MM.1S (cell line): ENCODE measurements around the gene IFITM1.

Experiments used
- DNase-seq: peaks from one replicate; pipeline ENCODE4 v3.0.0-alpha.2; 2015
- H2AFZ ChIP-seq: fragments of 300-600 bp; sonication (generic); 2 replicates; pipeline ENCODE4 v1.6.0; 2016; ENCODE audit warnings: antibody characterized with exemption, low read length
- H3F3A ChIP-seq: fragments of 300-600 bp; sonication (generic); 2 replicates; pipeline ENCODE4 v1.6.1; 2016; ENCODE audit warnings: mild to moderate bottlenecking, antibody characterized with exemption, low read length, moderate library complexity, mixed read lengths; ENCODE audit not compliant: insufficient read depth
- H3K27ac ChIP-seq: fragments of 300-600 bp; sonication (generic); 2 replicates; pipeline ENCODE4 v1.5.1; 2016; ENCODE audit warnings: mild to moderate bottlenecking, low read length
- H3K27me3 ChIP-seq: fragments of 300-600 bp; sonication (generic); replicated peaks from 2 replicates; pipeline ENCODE4 v1.6.0; 2016; ENCODE audit warnings: low read length; ENCODE audit not compliant: insufficient read depth
- H3K36me3 ChIP-seq: fragments of 300-600 bp; sonication (generic); replicated peaks from 2 replicates; pipeline ENCODE4 v1.6.1; 2016; ENCODE audit warnings: mild to moderate bottlenecking, low read length, mixed read lengths; ENCODE audit not compliant: insufficient read depth
- H3K4me1 ChIP-seq: fragments of 300-600 bp; sonication (generic); 2 replicates; pipeline ENCODE4 v1.6.1; 2016; ENCODE audit warnings: low read length, mixed read lengths
- H3K4me2 ChIP-seq: fragments of 300-600 bp; sonication (generic); 2 replicates; pipeline ENCODE4 v1.6.0; 2016; ENCODE audit warnings: low read depth, low read length
- H3K4me3 ChIP-seq: fragments of 300-600 bp; sonication (generic); 2 replicates; pipeline ENCODE4 v1.5.1; 2016; ENCODE audit warnings: low read length, mixed read lengths
- H3K79me2 ChIP-seq: fragments of 300-600 bp; sonication (generic); 2 replicates; pipeline ENCODE4 v1.6.1; 2016; ENCODE audit warnings: mixed run types, low read length, mixed read lengths
- H3K9ac ChIP-seq: fragments of 300-600 bp; sonication (generic); 2 replicates; pipeline ENCODE4 v1.6.1; 2016; ENCODE audit warnings: low read length, mixed read lengths
- H3K9me2 ChIP-seq: fragments of 300-600 bp; sonication (generic); replicated peaks from 2 replicates; pipeline ENCODE4 v1.6.1; 2016; ENCODE audit warnings: mild to moderate bottlenecking, low read length, mixed read lengths; ENCODE audit not compliant: insufficient read depth
- H3K9me3 ChIP-seq: fragments of 300-600 bp; sonication (generic); replicated peaks from 2 replicates; pipeline ENCODE4 v1.6.1; 2016; ENCODE audit warnings: mild to moderate bottlenecking, low read length, mixed read lengths; ENCODE audit not compliant: insufficient read depth
- H4K20me1 ChIP-seq: fragments of 300-600 bp; sonication (generic); 2 replicates; pipeline ENCODE4 v1.6.1; 2016; ENCODE audit warnings: mild to moderate bottlenecking, low read length, moderate library complexity, mixed read lengths; ENCODE audit not compliant: insufficient read depth
- EZH2 ChIP-seq: fragments of 300-600 bp; sonication (generic); optimal IDR thresholded peaks from 2 replicates; pipeline ENCODE3; 2017; ENCODE audit warnings: low read depth, mild to moderate bottlenecking, antibody characterized with exemption, low read length, mixed read lengths
- EZH2phosphoT487 ChIP-seq: fragments of 300-600 bp; sonication (generic); IDR thresholded peaks from 2 replicates; pipeline ENCODE4 v1.6.1; 2018; ENCODE audit warnings: antibody characterized with exemption, low read length
- TF ChIP-seq, protein P1 (sequence below): fragments of 300-600 bp; sonication (generic); IDR thresholded peaks from 2 replicates; pipeline ENCODE4 v1.5.1; 2016; ENCODE audit warnings: antibody characterized with exemption, low read length, mixed read lengths

IFITM1 gene

DNA sequence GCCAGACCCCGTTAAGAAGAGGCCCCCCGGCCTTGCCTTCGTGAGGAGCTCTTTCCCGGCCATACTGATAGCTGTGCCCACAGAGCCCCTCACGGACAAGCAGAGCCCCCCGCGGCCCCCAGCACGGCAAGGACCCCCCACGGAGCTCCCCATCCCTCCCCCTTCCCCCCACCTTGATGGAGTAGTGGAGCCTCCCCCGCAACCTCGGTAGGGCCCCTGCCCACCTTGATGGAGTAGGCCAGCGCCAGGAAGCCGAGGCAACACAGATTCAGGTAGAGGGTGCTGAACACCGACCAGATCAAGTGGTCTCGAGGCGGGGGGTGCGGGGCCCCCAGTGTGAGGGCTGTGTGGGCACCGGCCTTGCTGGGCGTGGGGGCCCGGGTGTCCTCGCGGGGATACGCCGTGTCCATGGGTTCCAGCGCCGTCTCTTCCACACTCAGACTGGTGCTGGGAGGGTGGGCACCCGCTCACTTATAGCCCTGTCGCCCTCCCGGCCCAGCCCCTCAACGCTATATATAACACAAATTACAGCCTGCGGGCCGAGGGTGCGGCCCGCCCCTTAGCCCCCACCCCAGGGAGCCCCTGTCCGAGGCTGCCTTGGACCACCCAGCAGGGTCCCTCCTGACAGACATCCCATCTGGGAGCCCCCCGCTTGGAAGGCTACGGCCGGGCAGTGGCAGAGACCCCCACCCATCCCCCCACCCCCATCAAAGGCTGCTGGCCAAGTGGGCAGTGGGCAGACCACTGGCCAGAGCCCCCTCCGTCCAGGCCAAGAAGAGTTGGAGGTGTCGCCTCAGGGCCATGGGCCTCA lies 14.6 kb upstream of the IFITM1 start, which contains the start of gene IFITM5:
IFITM5 (minus strand) TSS at position 446 of the 811 bp plus-strand sequence; CDS start at position 410, 36 bp downstream.
- no peak within 1 kb of the TSS for H2AFZ ChIP-seq
- H4K20me1 ChIP-seq: no peaks in the 10 kb centered on the region
- peaks cover 52% of the 10 kb centered on the region for H3K27me3 ChIP-seq
- no peaks in the 10 kb centered on the region for H3K79me2 ChIP-seq
- DNase-seq: no peak
- H3K36me3 ChIP-seq: no peaks in the 10 kb centered on the region
- no peaks in the 10 kb centered on the region for H3K9me3 ChIP-seq
- H3K27ac ChIP-seq: no peak within 1 kb of the TSS
- H3K4me3 ChIP-seq: no peak within 1 kb of the TSS
- no peaks in the 10 kb centered on the region for H3F3A ChIP-seq
- no peak within 1 kb of the TSS for H3K9ac ChIP-seq
- no peaks in the 10 kb centered on the region for H3K4me1 ChIP-seq
- H3K9me2 ChIP-seq: no peaks in the 10 kb centered on the region
- no peak for TF ChIP-seq EZH2
- no peak within 1 kb of the TSS for H3K4me2 ChIP-seq

DNA sequence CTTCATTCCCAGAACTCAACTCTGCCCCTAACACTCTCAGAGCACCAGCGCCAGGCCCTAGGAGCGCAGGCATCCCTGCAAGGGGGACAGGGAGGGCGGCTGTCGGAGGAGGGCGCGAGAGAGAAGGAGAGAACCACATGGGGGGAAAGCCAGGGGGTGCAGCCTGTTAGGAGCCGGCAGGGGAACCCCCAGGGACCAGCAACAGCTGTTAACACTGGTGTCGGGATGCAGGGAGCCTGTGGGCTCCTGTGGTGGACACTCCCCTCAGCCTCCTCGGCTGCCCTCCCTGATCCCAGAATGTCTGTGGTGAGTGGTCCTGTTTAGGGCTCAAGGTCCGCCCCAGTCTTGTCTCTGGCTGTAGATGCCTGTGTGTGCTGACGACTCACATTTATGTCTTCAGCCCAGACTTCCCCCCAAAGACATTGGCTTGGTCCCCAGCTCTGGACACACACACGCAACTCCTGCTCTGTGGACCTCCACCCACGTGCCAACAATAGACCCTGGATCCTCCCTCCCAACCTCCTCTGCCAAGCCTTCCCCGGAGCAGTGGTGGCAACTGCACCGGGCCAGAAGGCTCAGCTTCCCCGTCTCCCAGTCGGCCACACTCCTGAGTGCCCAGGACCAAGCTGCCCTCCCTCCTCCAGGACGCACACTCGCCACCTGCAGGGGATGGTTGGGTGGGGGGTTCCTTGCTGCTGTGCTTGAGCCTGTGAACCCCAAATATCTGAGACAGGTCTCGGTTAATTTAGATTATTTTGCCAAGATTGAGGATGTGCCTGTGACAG lies 13.7 kb upstream of the IFITM1 start:
- H3K9me3 ChIP-seq: no peaks in the 10 kb centered on the region
- DNase-seq: no peak
- no peaks in the 10 kb centered on the region for H4K20me1 ChIP-seq
- no peaks in the 10 kb centered on the region for H3F3A ChIP-seq
- H3K79me2 ChIP-seq: no peaks in the 10 kb centered on the region
- no peaks in the 10 kb centered on the region for H3K4me1 ChIP-seq
- H3K4me2 ChIP-seq: no peak overlapping the region
- H3K36me3 ChIP-seq: no peaks in the 10 kb centered on the region
- H3K9ac ChIP-seq: no peak overlapping the region
- no peak overlapping the region for H3K4me3 ChIP-seq
- H3K27ac ChIP-seq: no peak overlapping the region
- H3K27me3 ChIP-seq: peaks cover 54% of the 10 kb centered on the region
- H2AFZ ChIP-seq: no peak overlapping the region
- no peaks in the 10 kb centered on the region for H3K9me2 ChIP-seq
- no peak for TF ChIP-seq EZH2phosphoT487
- TF ChIP-seq, protein P1, sequence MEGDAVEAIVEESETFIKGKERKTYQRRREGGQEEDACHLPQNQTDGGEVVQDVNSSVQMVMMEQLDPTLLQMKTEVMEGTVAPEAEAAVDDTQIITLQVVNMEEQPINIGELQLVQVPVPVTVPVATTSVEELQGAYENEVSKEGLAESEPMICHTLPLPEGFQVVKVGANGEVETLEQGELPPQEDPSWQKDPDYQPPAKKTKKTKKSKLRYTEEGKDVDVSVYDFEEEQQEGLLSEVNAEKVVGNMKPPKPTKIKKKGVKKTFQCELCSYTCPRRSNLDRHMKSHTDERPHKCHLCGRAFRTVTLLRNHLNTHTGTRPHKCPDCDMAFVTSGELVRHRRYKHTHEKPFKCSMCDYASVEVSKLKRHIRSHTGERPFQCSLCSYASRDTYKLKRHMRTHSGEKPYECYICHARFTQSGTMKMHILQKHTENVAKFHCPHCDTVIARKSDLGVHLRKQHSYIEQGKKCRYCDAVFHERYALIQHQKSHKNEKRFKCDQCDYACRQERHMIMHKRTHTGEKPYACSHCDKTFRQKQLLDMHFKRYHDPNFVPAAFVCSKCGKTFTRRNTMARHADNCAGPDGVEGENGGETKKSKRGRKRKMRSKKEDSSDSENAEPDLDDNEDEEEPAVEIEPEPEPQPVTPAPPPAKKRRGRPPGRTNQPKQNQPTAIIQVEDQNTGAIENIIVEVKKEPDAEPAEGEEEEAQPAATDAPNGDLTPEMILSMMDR: no peak
- no peak for TF ChIP-seq EZH2

DNA sequence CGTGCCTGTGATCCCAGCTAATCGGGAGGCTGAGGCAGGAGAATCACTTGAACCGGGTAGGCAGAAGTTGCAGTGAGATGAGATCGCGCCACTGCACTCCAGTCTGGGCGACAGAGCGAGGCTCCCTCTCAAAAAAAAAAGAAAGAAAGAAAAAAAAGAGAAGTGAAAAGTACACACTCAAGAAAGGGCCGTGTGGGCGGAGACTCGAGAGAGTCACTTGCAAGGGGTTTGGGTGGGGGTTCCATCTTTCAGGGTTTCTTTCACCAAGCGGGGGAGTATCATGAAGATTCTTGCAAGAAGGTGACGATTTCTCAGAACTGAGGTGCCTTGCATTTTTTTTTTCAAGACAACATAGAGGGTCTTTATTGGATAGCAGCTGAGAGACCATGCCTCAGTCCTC lies 10.5 kb upstream of the IFITM1 start:
- H3K9me2 ChIP-seq: no peaks in the 10 kb centered on the region
- no peaks in the 10 kb centered on the region for H3K4me1 ChIP-seq
- H4K20me1 ChIP-seq: no peaks in the 10 kb centered on the region
- no peaks in the 10 kb centered on the region for H3K36me3 ChIP-seq
- H3K79me2 ChIP-seq: no peaks in the 10 kb centered on the region
- no peak overlapping the region for H3K27ac ChIP-seq
- no peak overlapping the region for H3K4me2 ChIP-seq
- no peak for DNase-seq
- no peak overlapping the region for H2AFZ ChIP-seq
- no peaks in the 10 kb centered on the region for H3K9me3 ChIP-seq
- no peak overlapping the region for H3K9ac ChIP-seq
- no peak for TF ChIP-seq EZH2phosphoT487
- H3F3A ChIP-seq: no peaks in the 10 kb centered on the region
- peaks cover 73% of the 10 kb centered on the region for H3K27me3 ChIP-seq
- H3K4me3 ChIP-seq: no peak overlapping the region

DNA sequence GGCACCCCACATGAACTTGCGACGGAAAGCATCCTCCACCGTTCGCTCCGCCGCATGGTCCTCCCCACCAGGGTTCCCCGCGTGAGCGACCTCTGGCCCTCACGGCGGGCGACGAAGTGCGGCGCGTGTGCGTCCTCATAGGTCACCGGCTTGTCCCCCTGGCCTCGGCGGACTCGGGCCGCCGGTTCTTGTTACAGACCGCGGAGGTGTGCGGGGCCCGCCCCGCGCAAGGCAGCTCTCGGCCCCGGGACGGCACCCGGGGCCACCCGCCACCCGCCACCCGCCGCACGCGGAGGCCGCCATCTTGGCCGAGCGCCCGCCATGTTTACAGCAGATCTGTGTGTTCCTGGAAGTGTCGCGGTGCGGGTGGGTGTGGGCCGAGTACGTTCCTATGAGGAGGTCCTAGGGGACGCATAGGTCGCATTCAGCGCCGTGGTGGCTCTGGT lies 9.8 kb upstream of the IFITM1 start:
- no peaks in the 10 kb centered on the region for H3K4me1 ChIP-seq
- no peak overlapping the region for H3K27ac ChIP-seq
- no peaks in the 10 kb centered on the region for H3F3A ChIP-seq
- no peaks in the 10 kb centered on the region for H3K9me2 ChIP-seq
- H3K4me3 ChIP-seq: no peak overlapping the region
- H4K20me1 ChIP-seq: no peaks in the 10 kb centered on the region
- no peak overlapping the region for H3K4me2 ChIP-seq
- no peaks in the 10 kb centered on the region for H3K9me3 ChIP-seq
- H3K9ac ChIP-seq: no peak overlapping the region
- DNase-seq: no peak
- no peaks in the 10 kb centered on the region for H3K79me2 ChIP-seq
- H2AFZ ChIP-seq: no peak overlapping the region
- no peaks in the 10 kb centered on the region for H3K36me3 ChIP-seq
- H3K27me3 ChIP-seq: peaks cover 69% of the 10 kb centered on the region
- TF ChIP-seq, protein P1: no peak
- TF ChIP-seq EZH2 (no peak), EZH2phosphoT487 (no peak)
